Thyroid gland (tissue), 4 donors: ENCODE measurements around the gene GALNT18. TPM values are rescaled to one million over a fixed set of nuclear protein-coding genes. Genes with fewer than 3 reads are reported as not detected.

Experiments
- DNase-seq, 2 donors: peaks; one replicate each; pipeline ENCODE4 v3.0.0-alpha.2; 2019
- H3K27ac ChIP-seq, 3 donors: fragments of 200-600 bp; sonication (generic); 1 replicate in 2 of 3; 2 replicates in 1 of 3; pipeline ENCODE4 v1.5.1; 2016 to 2019; ENCODE audit warnings: mild to moderate bottlenecking in 1 of 3, moderate library complexity in 1 of 3
- H3K27me3 ChIP-seq: fragments of 200-600 bp; sonication (generic); one replicate; pipeline ENCODE4 v1.5.1; 2019
- H3K36me3 ChIP-seq, 2 donors: fragments of 200-600 bp; sonication (generic); one replicate each; pipeline ENCODE4 v1.5.1; 2016 to 2019
- H3K4me1 ChIP-seq, 2 donors: fragments of 200-600 bp; sonication (generic); one replicate each; pipeline ENCODE4 v1.5.1; 2017 to 2019
- H3K4me3 ChIP-seq, 3 donors: fragments of 200-600 bp; sonication (generic); replicated peaks in 1 of 3; 1 replicate in 2 of 3; 2 replicates in 1 of 3; pipeline ENCODE4 v1.5.1; 2016; ENCODE audit warnings: mild to moderate bottlenecking in 1 of 3
- H3K9me3 ChIP-seq: fragments of 200-600 bp; sonication (generic); one replicate; pipeline ENCODE4 v1.5.1; 2017
- POLR2A ChIP-seq, 2 donors: fragments of 450-650 bp; IDR thresholded peaks; one replicate each; pipeline ENCODE4 v1.6.1; 2017; ENCODE audit warnings: antibody characterized with exemption in 2 of 2, mild to moderate bottlenecking in 2 of 2, moderate library complexity in 1 of 2
- whole genome bisulfite sequencing, 2 donors: methylation state at CpG; one replicate each; pipeline ENCODE4 v1.1.5; 2017; 5-methylcytosine and 5-hydroxymethylcytosine counted together
- intact Hi-C: fragments of 100-400 bp; cut with DNase I; formaldehyde crosslinking; loops from one replicate; pipeline ENCODE4 v1.15.1; 2023
- total RNA-seq, 4 donors: library from RNA; depleted of rRNA; stranded (reverse); fragments of >200 nt; gene quantifications; one replicate each; pipeline ENCODE4 v1.2.3, GENCODE V29; 2016
- TF ChIP-seq, protein P1 (sequence below), 6 experiments: fragments of 200-600 bp in 3 of 6; fragments of 450-650 bp in 3 of 6; sonication (generic) in 3 of 6; IDR thresholded peaks; one replicate each; pipeline ENCODE4 v1.5.1; 2016 to 2019; ENCODE audit warnings: antibody characterized with exemption in 6 of 6, mild to moderate bottlenecking in 2 of 6, inconsistent platforms in 1 of 6, moderate library complexity in 1 of 6

Gene GALNT18
- total RNA-seq, 4 donors from 2014 or later, result 60.7 to 93.8 (median 87.5) TPM

DNA sequence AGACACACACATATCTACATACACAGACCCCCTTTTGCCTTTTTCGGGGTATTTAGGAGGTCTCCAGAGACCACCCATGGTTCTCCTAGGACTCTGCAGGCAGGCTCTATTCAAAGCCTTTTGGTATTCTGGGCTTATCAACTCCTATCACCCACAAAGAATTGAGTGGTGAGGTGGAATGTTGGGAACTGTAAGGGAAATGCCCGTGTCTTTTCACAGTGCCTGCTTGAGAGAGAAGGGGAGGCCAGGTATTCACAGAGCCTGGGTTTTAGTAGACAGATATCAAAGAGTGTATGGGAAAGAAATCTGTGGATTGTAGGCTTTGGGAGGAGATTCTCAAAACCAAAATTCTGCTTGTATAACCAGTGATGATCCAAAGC lies 224.8 kb downstream of the GALNT18 start:
- Histone ChIP-seq H3K4me3 (no peak overlapping the region), H3K27ac (no peak overlapping the region), H3K4me1 (peaks cover 0 to 3% of the 10 kb centered on the region in 2 donors), H3K27me3 (no peaks in the 10 kb centered on the region), H3K36me3 (no peaks in the 10 kb centered on the region), H3K9me3 (no peaks in the 10 kb centered on the region)
- intact Hi-C loops, result no loop called here
- no peak for DNase-seq
- TF ChIP-seq, protein P1, sequence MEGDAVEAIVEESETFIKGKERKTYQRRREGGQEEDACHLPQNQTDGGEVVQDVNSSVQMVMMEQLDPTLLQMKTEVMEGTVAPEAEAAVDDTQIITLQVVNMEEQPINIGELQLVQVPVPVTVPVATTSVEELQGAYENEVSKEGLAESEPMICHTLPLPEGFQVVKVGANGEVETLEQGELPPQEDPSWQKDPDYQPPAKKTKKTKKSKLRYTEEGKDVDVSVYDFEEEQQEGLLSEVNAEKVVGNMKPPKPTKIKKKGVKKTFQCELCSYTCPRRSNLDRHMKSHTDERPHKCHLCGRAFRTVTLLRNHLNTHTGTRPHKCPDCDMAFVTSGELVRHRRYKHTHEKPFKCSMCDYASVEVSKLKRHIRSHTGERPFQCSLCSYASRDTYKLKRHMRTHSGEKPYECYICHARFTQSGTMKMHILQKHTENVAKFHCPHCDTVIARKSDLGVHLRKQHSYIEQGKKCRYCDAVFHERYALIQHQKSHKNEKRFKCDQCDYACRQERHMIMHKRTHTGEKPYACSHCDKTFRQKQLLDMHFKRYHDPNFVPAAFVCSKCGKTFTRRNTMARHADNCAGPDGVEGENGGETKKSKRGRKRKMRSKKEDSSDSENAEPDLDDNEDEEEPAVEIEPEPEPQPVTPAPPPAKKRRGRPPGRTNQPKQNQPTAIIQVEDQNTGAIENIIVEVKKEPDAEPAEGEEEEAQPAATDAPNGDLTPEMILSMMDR (IDR thresholded peaks at IDR 0.05), result no peak
- no peak for TF ChIP-seq POLR2A (IDR thresholded peaks at IDR 0.05)
- 82 to 84% methylated on average over 2 of the region's 2 CpGs for WGBS, 2 donors

DNA sequence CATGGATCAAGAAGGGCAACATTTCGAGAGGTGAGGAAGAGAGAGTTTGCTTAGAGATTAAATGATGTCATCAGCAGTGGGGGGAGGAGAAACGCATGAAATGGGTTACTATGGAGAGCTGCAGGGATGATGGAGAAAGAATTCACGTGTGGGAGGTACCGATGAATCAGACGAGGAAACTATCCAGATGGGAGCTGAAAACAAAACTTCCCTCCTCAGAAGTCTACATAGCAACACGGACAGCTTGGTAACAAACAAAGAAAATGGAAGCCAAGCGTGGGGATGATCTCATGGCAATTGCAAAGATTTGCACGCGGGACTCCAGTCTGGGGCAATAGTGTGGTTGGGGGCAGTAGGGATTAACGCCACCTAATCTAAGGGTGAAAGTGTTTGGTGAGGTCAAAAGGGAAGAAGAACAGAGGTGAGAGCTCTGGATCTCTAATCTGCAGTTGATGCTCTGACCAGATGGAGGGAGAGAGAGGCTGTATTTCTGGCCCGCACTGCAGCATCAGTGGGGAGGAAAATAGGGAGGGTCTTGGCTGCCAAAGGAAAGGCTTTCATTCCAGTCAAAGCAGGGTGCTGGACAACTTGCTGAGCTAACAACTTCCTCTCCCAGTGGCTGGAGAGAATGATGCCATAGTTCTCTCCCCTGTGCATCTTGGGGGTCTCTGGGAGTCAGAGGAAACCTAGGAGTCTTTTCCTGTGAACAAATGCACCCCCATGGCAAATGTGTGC lies 225.3 kb downstream of the GALNT18 start:
- 65 to 82% methylated on average over 11 of the region's 11 CpGs for WGBS, 2 donors
- Histone ChIP-seq H3K9me3 (no peaks in the 10 kb centered on the region), H3K36me3 (no peaks in the 10 kb centered on the region), H3K27ac (no peak overlapping the region), H3K4me3 (no peak overlapping the region), H3K4me1 (peaks cover 0 to 8% of the 10 kb centered on the region in 2 donors), H3K27me3 (no peaks in the 10 kb centered on the region)
- no peak for TF ChIP-seq POLR2A (IDR thresholded peaks at IDR 0.05)
- TF ChIP-seq, protein P1 (IDR thresholded peaks at IDR 0.05), result no peak
- intact Hi-C loops, result no loop called here
- DNase-seq, result no peak

DNA sequence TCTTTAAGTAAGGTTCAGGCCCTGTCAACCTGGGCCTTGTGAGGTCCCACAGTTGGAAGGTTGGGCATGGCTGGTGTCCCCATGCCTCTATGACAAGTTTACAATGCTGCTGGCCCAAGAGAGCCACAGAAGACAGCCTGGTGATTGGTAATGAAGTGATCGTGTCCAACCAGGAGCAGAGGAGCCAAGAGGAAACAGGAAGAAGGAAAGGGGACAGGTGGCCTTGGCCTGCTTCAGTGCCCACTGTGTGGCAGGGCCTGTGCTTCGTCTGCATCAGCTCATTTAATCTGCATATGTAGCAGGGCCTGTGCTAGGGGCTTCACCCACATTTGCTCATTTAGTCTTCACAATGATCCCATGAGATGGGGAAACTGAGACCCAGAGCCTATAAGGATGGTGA lies 226.7 kb downstream of the GALNT18 start:
- 85 to 95% methylated on average over 2 of the region's 2 CpGs for WGBS, 2 donors
- Histone ChIP-seq H3K27ac (no peak overlapping the region), H3K9me3 (no peaks in the 10 kb centered on the region), H3K27me3 (no peaks in the 10 kb centered on the region), H3K36me3 (no peaks in the 10 kb centered on the region), H3K4me3 (no peak overlapping the region), H3K4me1 (peaks cover 0 to 15% of the 10 kb centered on the region in 2 donors)
- no peak for DNase-seq
- intact Hi-C loops, result no loop called here
- TF ChIP-seq POLR2A (IDR thresholded peaks at IDR 0.05), result no peak
- TF ChIP-seq, protein P1 (IDR thresholded peaks at IDR 0.05), result no peak

DNA sequence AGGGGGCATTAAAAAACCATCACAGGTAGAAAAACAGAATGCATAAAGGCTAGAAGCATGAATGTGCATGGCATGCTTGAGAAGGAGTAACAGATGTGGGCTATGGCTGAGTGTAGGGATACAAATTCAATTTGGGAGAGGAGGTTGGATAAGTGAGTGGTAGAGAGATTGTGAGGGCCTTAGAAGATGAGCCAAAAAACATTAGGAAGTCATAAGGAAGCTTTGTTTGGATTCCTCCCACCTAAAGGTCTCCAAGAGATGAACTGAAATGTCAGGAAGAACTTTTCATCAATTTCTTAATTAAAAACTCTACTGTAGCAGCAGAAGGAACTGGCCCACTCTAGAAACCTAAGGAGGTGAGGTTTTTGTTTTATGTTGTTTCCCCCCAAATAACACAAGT lies 227.6 kb downstream of the GALNT18 start:
- Histone ChIP-seq H3K27me3 (no peaks in the 10 kb centered on the region), H3K4me3 (no peak overlapping the region), H3K9me3 (no peaks in the 10 kb centered on the region), H3K4me1 (peaks cover 0 to 15% of the 10 kb centered on the region in 2 donors), H3K27ac (no peak overlapping the region), H3K36me3 (no peaks in the 10 kb centered on the region)
- intact Hi-C loops, result no loop called here
- TF ChIP-seq, protein P1 (IDR thresholded peaks at IDR 0.05), result no peak
- no peak for TF ChIP-seq POLR2A (IDR thresholded peaks at IDR 0.05)
- no peak for DNase-seq

DNA sequence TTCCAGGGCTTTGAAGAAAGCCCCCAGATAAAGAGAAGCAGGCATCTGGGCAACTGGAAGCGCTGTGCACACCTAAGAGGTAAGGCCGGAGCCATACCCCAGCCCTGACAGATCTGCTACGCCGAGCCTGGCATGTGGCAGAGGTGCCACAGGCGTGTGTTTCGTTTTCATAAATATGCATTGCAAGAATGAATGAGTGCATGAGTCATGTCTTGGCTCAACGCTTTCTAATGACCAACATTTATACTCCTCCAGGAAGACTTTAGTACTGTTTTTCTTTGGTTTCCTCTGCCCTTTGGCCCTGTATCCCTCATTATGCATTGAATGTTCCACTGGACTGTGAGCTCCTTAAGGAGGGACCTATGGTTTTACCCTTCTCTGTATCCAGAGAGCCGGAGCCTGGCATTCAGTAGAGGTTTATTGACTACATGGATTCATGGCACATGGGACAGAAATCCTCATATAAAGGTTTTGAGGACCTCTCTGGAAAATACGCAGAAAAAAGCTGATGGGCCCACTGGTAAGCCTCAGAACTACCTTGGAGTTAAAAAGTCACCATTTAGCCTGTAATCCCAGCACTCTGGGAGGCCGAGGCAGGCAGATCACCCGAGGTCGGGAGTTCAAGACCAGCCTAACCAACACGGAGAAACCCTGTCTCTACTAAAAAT lies 229.9 kb downstream of the GALNT18 start:
- WGBS, 2 donors, result 68 to 88% methylated on average over 13 of the region's 13 CpGs
- H3K27ac ChIP-seq, result no peak overlapping the region
- no peaks in the 10 kb centered on the region for H3K27me3 ChIP-seq
- H3K4me1 ChIP-seq, result peaks cover 0 to 15% of the 10 kb centered on the region in 2 donors
- intact Hi-C loops, result no loop called here
- no peaks in the 10 kb centered on the region for H3K9me3 ChIP-seq
- H3K4me3 ChIP-seq, result no peak overlapping the region
- H3K36me3 ChIP-seq, result no peaks in the 10 kb centered on the region
- TF ChIP-seq POLR2A (IDR thresholded peaks at IDR 0.05), result no peak
- TF ChIP-seq, protein P1 (IDR thresholded peaks at IDR 0.05), result no peak
- peak; percentile 13 to 32 for DNase-seq
